ENCODE results near the gene MRGPRF. TPM values are rescaled to one million over a fixed set of nuclear protein-coding genes. Genes with fewer than 3 reads are reported as not detected.

Gene MRGPRF
- 0.38 TPM in 1 of 2 replicates, not detected in the other for total RNA-seq

GRCh38 chr11:69013009-69013951 lies at the start of gene MRGPRF:
Gene MRGPRF (minus strand): TSS chr11:69013246. CDS start chr11:69009901, 3,345 bp downstream.

GRCh38 chr11:69048694-69049489 lies 35.8 kb upstream of the MRGPRF start, which contains the start of gene TPCN2:
Gene TPCN2 (plus strand): TSS chr11:69048932. CDS start chr11:69048998, 66 bp downstream.

GRCh38 chr11:68980776-68981065 lies 32.3 kb downstream of the MRGPRF start, which contains the start of gene MRGPRD:
Gene MRGPRD (minus strand): TSS chr11:68980986. CDS start chr11:68980986, 0 bp downstream.

Other genes starting within 250 kb of the MRGPRF start
- gene CPT1A, start 171.3 kb downstream of the MRGPRF start, total RNA-seq = 66.5 and 109 TPM in 2 replicates
- gene MRPL21, start 109.4 kb downstream of the MRGPRF start, total RNA-seq = 75.7 and 100 TPM in 2 replicates
- 8.5 and 9.8 TPM in 2 replicates for gene IGHMBP2, start 109.4 kb downstream of the MRGPRF start, total RNA-seq
- gene MRGPRD, start 32.3 kb downstream of the MRGPRF start, total RNA-seq = not detected in 2 replicates
- 8.9 and 9.6 TPM in 2 replicates for gene TPCN2, start 35.7 kb upstream of the MRGPRF start, total RNA-seq
- gene SMIM38, start 142.7 kb upstream of the MRGPRF start, total RNA-seq = 0.09 and 0.47 TPM in 2 replicates

Measured in endothelial cell of coronary artery (primary cell).